NCI-H82 (cell line): ENCODE data around the gene PTPRN2.

Experiments
- DNase-seq: peaks from one replicate; lab custom pipeline; 2025; lab: John Stamatoyannopoulos, UW

PTPRN2 gene

DNA sequence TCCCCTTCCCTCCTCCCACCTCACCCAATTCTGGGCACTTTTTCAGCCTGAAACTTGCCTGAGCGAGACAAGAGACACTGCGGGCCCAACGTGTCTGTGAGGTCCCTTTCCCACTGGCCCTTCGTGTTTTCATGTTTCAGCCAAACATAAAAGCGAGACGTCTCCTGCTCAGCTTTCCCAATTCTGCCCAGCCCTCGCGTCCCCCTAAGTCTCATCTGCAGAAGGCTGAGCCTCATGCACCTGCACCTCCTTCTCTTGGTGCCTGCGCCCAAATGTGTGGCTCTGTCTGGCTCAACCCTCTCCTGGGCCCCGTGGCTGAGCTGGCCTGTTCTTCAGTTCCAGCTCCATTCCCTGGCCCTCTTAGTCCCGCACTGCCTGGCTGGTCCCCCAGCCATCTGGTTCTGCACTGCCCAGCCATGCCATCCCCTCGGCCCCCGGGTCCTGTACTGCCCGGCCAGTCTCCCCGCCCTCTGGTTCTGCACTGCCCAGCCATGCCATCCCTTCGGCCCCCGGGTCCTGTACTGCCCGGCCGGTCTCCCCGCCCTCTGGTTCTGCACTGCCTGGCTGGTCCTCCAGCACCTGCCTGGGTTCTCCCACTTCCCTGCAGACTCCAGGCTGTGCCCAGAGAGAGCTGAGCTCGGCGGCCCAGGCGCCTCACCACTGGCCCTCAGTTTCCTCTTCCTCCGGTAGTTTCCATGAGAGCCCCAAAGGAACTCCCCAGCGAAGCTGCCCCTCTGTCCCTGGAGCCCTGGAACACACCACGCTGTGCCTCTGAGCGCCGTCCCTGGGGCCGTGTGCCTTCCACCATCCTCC lies 1026.7 kb downstream of the PTPRN2 start:
- no peak for DNase-seq

DNA sequence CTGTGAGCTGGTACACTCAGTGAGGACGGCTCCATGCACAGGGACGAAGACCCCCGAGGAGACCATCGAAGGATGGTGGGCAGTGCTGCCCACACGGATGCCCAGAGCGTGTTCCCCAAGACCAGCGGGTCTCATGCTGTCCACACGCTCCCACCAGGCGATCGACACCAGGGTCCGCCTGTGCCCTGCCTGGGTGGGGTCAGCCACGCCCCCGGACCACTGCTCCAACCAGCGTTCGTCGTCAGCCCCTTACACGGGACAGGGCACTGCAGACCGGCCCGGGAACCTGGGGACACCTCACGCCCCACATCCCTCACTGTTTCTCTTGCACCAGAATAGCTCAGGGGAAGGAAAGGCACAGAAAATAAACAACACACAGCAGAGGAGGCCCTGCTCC lies 1027.4 kb downstream of the PTPRN2 start:
- no peak for DNase-seq

DNA sequence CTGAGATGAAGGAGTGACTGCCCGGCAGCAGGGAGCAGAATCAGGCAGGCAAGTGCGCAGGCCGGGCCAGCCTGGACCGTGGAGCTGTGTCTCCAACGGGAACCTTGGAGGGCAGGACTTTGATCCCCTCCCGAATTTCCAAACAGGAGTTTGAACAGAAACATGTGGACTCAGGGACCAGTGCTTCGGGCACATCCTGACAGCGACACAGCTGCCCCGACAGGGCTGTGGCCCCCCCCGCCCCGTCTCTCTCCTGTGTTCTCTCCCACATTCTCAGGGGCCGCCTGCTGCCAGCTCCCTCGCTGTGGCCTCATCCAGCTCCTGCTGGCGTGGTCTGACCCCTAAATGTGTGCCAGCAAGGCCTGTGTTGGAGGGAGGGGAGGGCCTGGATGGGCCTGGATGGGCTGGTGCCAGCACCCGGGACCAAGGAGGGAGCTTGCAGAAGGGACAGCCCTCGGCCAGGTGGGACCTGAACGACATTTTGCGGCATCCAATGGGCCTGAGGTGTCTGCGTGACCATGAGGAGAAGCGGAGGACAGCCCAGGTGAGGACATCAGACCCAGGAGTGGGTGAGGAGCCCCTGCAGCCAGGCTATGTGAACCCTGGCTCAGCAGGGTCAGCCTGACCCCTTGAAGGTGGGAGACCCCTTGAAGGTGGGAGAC lies 1027.9 kb downstream of the PTPRN2 start:
- no peak for DNase-seq

DNA sequence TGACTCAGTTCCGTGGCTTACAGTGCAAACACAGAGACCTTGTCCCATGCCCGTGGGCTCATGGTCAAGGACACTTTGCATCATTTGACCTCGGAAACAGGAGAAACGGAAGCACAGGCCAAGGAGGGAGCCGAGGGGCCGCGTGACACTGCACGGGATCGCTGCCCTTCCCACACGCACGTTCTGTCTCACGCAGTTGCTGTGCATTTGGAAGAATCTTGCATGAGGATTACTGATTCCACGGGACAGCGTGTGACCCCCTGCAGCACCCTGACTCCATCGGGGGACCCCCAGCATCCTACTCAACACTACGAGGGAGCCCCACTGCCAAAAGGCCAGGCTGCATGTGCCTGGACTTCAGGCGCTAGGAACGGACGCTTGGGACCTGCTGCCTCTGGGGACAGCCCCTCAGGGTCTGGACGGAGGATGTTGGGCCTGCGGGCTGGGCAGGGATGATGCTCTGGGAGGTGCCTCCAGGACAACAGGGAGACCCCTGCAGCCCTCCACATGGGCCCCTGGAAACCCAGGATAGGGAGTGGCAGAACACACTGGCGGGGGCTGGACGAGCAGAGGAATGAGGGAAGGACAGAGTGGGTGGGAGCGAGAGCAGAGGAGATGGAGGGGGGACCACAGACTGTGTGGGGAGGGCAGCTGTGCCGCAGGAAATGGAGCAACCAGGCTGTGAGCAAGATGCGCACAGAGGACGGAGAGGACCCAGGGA lies 1028.6 kb downstream of the PTPRN2 start:
- no peak for DNase-seq

DNA sequence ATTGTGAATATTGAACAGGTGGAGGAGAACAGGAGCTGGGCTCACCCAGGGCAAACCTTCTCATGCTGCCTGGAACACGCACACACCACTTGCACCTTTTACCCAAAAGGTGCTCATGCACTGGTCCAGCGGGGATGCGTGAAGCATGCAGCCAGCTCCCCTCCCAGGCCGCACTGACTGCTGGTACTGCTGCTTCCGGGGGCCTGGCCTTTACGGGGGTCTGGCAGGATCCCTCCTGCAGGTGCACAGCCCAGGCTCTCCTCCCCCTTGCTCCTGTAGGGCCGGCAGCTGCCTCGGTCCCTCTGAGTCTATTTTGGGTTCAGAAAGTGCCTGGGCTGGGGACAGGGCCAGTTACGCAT lies 1029.1 kb downstream of the PTPRN2 start:
- DNase-seq: no peak

DNA sequence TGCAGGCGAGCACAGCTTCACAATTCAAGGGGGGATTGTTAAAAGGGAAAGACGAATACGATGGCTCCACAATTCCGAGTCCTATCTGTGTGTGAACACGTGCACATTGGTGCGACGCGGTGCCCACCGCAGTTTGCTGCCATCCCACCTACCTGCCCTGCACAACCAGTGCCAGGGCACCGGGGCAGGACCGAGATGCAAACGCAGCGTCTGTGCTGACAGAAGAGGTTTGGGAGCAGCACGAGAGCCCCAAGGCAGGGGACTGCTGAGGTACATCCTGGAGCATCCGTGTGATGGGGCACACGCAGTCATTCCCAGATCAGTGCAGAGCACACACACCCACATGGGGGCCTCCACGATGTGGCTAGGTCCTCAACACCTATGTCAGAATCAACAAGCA lies 1029.6 kb downstream of the PTPRN2 start:
- DNase-seq: no peak

DNA sequence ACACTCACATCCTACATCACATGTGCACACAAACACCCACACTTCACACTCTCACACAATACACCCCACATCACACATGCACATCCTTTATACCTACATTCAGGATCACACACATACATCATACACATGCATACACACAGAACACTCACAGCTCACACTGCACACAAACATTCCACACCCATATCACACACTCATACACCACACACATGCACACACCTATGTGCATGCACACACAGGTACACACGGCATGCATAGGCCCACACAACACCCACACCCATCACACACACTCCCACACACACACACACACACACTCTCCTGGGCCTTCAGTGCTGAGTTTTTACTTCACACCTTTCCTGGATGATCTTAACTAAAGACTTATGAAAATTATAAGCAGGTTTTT lies 1030.4 kb downstream of the PTPRN2 start:
- no peak for DNase-seq

DNA sequence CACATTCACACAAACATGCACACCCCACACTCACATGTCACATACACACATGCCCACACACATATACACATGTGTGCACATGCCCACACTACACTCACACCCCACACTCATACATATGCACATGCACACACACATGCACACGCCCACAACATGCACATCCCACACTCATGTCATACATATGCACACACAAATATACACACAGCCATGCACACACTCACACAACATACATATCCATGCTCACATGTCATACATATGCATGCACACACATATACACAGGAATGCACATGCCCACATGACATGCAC lies 1031.0 kb downstream of the PTPRN2 start:
- DNase-seq: no peak

DNA sequence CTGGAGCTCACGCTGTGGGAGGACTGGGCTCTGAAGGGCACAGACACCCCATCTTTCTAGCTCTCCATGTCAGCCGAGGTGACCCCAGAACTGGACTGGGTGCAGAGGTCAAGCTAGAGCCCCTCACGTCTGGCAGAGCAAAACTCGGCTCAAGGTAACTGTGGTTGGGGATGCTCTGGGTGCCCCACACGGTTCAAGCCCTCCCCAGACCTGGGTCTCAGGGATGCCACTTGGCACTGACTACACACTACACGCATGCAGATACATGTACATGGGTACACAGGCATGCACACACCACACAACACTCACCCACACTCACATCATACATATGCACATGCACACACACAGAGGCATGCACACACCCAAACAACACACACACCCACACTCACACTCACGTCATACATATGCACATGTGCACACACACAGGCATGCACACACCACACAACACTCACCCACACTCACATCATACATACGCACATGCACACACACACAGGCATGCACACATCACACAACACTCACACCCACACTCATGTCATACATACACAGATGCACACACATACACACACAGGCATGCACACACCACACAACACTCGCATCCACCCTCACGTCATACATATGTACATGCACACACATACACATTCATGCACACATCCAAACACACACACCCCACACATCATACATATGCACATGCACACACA lies 1031.5 kb downstream of the PTPRN2 start:
- no peak for DNase-seq

DNA sequence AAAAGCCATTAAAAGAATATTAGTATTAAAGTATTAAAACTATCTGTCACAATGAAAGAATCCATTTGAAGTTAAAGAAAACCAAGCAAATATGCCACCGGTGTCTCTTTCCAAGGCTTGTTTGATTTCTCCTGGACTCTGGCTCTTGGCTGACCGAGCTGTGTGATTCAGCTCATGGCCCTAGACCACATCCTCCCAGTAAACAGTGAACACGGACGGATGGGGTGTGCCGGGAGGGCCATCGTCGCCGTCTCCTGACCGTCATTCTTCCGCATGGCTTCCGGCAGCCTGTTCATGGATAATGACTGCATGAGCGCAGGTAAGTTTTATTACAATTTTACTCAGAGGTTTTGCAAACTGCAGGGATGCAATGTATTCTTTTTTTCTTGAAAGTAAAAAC lies 1032.3 kb downstream of the PTPRN2 start:
- DNase-seq: no peak

DNA sequence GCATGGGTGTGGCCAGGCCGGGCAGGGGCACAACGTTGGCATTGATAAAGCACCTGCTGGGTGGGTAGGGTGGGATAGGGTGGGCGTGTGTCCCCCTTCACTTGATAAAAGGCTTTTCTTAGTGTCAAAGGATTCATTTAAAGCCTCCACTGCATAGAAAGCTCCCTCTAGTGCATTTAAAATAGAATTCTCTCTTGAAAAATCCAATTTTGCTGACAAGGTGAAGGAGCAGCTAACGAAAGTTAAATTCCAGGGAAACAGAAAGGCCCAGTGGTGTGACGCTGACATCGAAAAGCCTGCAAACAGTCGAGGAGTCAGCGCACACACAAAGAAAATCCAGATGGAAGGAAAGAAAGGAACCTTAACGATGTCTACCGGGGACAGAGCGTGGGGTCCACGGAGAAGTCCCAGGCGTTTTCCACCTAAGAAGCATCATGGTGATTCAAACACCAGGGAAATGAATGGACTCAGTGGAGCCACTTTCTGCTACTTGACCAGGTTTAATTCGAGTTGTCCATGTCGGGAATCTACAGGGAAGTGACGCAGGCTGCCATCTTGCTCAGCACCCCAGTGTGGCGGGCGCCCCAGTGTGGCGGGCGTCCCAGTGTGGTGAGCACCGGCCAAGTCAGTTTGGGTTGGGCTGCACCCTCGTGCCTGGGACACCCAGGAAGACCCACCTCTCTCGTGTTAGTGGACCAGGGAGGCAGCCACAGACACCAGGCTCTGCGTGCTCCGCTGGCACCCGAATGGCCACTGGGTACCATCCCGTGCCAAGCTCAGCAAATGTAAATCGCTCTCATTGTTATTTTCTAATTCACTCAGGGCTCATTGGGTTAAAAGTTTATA lies 1033.0 kb downstream of the PTPRN2 start:
- DNase-seq: no peak

DNA sequence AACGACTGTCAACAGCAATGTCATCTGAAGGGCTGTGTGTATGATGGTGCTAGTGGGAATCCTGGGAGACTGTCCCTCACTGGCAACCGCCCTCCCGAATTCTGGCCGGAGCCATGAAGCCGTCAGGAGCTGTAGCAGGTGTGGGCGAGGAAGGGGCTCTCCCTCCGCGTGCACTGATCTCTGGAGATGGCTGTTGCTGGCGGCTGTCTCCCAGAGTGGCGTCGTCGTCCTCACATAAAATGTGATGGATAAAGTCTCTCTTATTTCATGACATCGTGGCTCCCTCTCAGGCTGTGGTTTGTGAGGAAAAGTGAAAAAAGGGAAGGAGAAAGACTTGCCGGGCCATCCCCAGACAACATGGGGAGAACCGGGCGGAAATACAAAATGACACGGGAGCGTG lies 1034.4 kb downstream of the PTPRN2 start:
- no peak for DNase-seq

DNA sequence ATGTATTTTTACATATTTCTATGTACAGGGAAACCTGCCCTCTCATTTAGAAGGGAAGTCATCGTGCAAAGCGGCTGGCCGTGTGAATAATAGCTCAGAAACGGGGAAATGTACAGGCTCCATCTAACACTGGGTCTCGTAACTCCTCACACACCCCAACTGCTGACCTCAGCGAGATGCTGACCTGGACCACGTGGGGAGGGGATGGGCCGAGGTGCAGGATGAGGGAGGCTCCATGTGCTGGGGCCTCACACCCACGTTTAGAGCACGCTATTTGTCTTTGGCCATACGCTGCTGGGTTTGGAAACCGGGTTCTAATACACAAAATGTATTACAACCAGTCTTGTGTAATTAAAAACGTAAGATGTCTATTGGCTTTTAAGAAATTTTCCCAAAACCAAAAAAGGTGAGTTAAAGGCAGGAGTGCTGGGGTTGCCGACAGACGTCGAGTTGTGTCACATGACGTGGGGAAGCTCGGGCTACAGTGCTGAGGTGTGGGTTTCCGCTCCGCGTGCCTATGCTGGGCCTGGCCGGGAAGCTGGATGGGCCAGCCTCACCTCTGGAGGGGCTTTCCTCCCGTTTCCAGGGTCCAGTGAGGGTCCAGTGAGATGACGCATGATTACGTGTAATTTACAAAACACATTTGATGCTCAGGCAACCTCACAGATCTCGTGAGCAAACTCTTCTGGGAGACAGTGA lies 1035.2 kb downstream of the PTPRN2 start:
- no peak for DNase-seq

DNA sequence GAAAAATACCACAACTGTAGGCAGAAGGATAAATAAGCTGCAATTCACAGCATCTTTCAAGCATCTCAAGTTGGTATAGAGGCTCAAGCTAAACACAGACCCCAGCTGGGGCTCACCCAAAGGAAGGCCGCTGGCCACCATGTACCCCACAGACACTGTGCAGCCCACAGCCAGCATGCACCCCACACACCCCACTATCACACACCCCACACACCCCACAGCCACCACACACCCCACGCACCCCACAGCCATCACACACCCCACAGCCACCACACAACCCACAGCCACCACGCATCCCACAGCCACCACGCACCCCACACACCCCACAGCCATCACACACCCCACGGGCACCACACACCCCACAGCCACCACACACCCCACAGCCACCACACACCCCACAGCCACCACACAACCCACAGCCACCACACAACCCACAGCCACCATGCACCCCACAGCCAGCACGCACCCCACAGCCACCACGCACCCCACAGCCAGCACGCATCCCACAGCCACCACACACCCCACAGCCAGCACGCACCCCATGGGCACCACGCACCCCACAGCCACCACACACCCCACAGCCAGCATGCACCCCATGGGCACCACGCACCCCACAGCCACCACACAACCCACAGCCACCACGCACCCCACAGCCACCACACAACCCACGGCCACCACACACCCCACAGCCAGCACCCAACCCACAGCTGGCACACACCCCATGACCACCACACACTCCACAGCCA lies 1036.1 kb downstream of the PTPRN2 start:
- DNase-seq: no peak

DNA sequence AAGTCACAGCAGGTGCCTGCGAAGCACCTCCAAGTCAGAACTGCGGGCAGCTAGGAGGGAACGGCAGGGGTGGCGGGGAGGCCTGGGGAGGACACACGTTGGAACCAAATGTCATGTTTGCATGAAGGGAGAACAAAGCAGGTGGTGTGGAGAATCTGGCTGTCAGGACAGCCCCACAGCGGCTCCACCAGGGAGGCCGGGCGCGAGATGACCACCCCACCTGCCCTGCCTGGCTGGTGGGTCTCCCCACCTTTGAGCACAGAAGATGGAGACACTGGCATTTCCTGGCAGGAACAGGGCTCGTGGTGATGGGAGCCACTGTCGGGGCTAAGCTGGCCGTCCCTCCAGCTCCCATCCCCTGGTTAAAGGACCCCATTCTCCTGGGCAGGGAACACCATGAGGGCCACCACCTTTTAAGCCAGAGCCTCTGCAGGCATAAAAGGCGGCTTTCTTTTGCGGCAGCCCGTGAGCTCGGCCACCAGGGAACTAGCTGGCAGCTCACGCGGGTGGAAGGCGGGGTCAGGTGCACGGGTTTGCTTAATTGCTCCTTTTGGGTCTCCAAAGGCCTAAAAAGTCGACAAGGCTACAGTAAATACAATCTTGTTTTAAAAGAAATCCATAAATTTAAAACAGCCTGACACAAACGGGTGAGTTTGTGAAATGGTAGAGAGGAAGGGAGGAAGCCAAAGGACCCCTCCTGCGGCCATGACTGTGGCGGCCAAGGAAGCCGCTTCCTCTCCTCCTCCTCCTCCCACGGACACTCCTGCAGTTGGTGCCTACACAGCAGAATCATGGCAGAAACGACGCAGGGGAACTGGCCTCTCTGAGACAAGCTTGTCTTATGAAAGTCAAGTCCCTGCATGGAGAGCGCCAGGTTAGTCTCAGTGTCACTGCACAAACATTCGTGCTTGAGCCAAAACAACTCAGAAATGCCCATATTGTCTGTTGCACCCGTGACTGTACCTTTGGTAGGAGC lies 1037.0 kb downstream of the PTPRN2 start:
- DNase-seq: no peak

DNA sequence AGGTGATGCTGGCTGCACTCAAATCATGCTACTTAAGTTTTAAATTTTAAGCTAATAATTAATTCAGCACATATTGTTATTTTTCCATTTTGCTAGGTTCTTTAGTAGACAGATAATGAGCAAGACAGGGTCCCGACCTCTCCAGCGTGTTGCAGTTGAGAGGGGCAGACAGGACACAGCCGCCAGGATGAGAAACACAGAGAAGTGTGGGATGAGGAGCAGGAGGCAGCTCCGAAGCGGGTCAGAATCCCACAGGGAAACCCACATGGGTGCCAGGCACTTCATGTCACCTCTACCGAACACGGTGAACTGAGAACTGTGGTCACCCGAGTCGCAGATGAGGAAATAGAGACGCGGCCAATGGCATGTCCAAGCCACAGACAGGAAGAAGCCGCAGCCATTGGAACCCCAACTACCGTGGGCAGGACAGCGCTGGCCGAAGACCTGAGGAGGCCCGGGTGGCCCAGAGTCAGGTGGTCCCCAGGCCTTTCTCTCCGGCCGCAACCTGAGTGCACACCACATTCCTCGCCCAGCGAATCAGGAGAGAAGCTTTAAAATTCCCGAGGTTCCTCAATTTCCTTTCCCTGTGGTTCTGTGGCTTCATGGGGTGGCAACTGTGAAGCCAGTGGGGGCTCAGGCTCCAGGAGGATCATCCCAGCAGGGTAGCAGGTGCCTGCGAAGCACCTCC lies 1037.9 kb downstream of the PTPRN2 start:
- no peak for DNase-seq

DNA sequence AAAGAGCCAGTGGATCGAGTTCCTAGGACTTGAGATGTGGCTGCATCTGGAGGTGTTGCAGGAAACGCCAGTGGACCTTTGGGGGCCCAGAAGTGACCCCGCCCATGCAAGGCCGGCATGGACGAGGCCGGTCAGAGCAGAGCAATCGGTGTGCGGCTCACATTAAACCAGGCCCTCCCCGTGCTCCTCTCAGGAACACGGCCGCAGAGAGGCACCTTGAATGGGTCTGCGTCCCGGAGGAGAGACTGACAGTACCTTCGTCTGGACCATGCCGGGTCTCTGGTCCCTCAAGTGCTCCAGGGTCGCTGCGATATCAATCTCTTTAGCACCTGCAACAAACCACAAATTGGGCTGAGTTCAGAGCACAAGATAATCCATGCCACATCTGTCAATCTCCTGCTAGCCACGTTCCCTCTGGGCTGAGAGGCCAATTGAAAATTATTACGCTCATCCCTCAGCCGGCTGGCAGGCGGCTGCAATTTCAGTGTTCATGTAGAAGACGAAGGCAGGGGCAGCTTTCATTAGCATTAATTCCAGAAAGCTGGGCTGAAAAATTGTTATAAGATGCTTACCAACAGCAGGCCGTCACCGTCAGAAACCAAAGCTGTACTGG lies 1038.8 kb downstream of the PTPRN2 start:
- peak; percentile 64 for DNase-seq

DNA sequence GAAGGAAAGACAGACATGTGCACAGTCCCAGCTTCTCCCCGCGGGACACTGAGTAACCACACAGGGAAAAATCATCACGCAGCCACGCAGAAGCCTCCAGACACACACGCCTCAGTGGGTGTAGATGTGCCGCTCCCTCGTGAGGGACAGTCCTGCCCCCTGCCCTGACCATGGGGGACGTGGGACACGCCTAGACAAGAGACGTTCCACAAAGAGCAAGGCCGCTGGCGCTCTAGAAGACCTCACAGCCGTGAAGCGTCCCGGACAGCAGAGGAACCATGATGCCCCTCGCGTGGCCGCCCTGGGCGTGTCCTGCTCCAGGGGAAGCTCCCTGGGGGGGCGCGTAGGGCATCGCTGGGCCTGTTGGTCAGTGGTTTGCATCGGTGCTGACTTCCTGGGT lies 1040.0 kb downstream of the PTPRN2 start:
- DNase-seq: no peak
